Measurements from ENCODE around the gene CPA2.
"Not testable (repeated sequence)": the region's sequence is repeated elsewhere in the genome, so short reads cannot be mapped to it uniquely, and the experiment has no call there.

The CPA2 gene

GRCh38 chr7:130314305-130314704, 47.6 kb downstream of the CPA2 start:
- DNase-seq (ENCODE audit: low spot score): no peak

- DNase-seq (ENCODE audit: low spot score): no peak
Observed at GRCh38 chr7:130319541-130319940, 52.9 kb downstream of the CPA2 start.

- not testable (repeated sequence) for DNase-seq (ENCODE audit: low spot score)
Observed at GRCh38 chr7:130321542-130322229, 55.0 kb downstream of the CPA2 start.

- DNase-seq (ENCODE audit: low spot score): no peak
Observed at GRCh38 chr7:130322615-130323014, 56.0 kb downstream of the CPA2 start.

DNA sequence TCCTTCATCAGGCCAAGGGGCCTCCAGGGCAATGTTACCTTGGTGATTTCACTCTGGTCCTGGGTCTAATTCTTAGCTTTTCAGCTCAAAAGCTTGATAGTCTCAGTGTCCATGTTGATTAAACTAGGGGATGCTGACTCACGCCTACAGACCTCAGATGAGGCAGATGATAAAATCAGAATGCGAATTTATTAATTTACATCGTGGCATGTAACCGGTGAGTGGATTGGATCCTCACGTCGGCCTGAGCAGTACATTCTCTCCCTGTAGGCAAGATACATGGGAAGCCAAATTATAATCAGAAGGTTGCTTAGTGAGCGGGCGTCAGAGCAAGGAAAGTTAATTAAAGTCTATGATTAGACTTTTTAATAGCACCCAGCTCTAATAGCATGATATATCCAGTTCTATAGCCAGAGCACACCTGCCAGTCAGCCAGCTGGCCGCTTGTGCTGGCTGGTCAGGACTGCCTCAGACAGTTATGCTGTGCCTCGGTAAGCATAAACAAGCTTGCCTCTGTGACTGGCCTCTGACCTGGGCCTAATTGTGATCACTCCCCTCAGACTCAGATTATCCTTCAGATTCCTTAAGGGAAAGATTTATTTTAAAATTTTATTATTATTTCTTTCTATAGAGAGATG, 57.8 kb downstream of the CPA2 start:
- DNase-seq (ENCODE audit: low spot score): no peak

- DNase-seq (ENCODE audit: low spot score): no peak
Observed at GRCh38 chr7:130329681-130330080, 63.0 kb downstream of the CPA2 start.

DNA sequence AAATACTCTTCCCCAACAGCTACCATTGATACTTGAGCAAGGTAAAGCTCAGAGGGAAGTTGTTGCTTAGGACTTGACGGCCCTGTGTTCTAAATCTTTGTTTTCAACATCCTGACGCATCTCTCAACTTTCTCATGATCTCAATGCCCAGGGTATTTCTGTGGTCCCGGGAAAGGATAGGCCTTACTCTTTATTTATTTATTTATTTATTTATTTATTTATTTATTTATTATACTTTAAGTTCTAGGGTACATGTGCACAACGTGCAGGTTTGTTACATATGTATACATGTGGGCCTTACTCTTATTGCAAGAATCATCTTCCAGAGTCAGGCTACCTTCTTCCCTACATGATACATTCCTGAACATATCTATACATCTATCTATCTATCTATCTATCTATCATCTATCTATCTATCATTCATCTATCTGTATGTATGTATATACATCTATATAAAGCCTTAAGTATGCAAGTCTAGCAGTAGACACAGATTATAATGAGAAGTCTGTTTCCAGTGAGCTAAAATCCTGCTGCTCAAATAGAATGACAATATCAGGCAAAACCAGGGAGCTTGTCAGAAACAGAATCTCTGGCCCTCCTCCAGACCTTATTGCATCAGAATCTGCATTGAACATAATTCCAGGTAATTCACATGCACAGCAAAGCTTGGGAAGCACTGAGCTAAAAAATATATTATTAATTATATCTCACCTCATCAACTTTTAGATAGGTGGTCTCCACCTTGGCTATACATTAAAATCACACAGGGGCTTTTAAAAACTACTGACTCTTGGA, 65.8 kb downstream of the CPA2 start:
- no peak for DNase-seq (ENCODE audit: low spot score)

DNA sequence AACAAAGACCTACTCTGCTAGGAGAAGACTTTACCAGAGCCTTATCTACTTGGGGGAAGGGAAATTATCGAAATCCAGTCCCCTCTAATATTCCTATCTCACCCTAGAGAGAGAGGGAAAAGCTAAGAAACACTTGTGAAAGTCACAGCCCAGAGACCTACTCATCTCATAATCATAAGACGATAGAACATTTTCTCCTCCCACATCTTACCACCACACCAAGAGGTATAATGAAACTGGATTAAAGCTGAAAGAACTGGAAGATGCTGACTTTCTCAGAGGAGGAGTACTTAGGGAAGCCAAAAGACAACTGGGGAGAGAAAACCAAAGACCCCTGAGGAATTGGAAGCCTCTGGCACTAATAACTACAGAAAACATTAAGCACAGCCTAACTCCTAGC, 67.2 kb downstream of the CPA2 start:
- no peak for DNase-seq (ENCODE audit: low spot score)

DNA sequence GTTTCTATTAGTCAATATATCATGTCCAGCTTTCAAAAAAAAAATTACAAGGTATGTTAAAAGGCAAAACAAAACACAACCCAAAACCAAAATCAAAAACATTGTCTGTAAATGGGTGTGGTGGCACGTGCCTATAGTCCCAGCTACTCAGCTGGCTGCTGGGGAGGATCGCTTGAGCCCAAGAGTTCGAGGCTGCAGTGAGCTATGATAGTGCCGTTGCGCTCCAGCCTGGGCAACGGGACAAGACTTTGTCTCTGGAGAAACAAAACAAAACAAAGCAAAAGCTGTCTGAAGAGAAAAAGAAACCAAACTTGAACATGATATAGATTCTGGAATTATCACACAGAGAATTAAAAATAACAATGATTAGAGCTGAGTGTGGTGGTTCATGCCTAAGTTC, 67.6 kb downstream of the CPA2 start:
- DNase-seq (ENCODE audit: low spot score): no peak

GRCh38 chr7:130337410-130337971, 70.8 kb downstream of the CPA2 start:
- DNase-seq (ENCODE audit: low spot score): no peak

DNA sequence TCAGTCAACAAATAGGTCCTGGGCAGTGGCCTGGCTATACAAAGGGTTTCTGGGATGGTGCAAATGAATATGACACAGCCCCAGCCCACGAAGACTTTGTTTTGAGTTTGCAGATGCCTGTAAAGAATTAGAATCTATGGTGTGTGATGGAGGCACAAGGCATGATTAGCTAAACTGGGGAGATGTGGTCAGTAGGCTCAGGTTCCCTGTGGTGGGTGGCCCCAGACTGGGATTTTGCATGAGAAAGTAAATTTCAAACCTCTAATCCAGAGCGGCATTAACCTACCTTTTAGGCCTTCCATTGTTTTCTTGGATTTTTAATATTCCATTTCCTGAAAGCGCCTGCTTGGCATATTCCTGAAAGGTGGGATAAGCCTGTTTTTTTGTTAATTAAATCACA, 71.6 kb downstream of the CPA2 start:
- no peak for DNase-seq (ENCODE audit: low spot score)
